ENCODE results near the gene TTLL3. TPM values are rescaled to one million over a fixed set of nuclear protein-coding genes. Genes with fewer than 3 reads are reported as not detected.

TTLL3 gene
- total and polyA plus RNA-seq, 11 donors, result 4.7 to 30.3 (median 11.8) TPM

DNA sequence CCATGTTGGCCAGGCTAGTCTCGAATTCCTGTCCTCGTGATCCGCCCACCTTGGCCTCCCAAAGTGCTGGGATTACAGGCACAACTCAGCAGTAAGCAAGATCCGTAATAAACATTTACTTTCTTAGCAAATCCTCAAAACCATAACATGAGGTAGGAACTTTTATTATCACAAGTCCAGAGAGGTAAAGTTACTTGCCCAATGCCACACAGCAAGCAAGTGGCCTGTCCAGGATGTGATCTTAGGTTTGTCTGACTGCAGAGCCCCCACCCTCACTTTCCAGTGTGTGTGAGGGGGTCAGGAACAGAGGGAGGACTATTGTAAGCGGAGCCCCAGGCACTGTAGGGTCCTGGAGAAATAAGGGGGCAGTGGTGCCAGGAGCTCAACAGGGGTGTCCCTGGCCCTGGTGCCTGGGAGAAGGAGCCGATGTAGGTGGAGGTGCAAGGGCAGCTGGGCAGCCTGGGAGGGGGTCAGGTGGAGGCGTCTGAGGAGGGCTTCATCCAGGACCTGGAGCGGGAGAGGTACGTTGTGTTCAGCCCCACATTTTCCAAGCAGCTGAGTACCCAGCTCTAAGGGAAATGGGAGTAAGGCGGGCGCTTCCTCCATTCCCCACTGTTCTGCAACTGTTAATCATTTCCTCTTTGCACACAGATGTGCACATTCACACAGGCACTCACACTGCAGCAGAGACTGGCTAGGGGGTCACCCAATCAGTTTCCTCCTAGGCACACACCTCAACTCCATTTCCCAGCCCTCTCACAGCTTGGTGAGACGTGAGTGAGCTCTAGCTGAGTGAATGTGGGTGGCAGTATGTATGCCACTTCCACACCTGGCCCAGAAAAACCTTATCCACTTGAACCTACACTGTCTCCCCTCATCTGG, 27.9 kb downstream of the TTLL3 start:
- peaks cover 0 to 84% (median 69%) of the 10 kb centered on the region in 9 donors for H3K36me3 ChIP-seq
- 82 to 87% (median 85%) methylated on average over 12 of the region's 12 CpGs for WGBS, 4 donors
- no peaks in the 10 kb centered on the region for H3K9me3 ChIP-seq
- TF ChIP-seq CTCF (IDR thresholded peaks at IDR 0.05) (no peak), POLR2A (IDR thresholded peaks at IDR 0.05) (no peak)
- intact Hi-C loops (cut with DNase I), result no loop called here
- H3K4me1 ChIP-seq, result peaks cover 0 to 16% (median 5%) of the 10 kb centered on the region in 12 donors
- no peak overlapping the region for H3K27ac ChIP-seq
- H3K27me3 ChIP-seq, result no peaks in the 10 kb centered on the region
- DNase-seq, result no peak
- no peak for ATAC-seq
- H3K4me3 ChIP-seq, result no peak overlapping the region

DNA sequence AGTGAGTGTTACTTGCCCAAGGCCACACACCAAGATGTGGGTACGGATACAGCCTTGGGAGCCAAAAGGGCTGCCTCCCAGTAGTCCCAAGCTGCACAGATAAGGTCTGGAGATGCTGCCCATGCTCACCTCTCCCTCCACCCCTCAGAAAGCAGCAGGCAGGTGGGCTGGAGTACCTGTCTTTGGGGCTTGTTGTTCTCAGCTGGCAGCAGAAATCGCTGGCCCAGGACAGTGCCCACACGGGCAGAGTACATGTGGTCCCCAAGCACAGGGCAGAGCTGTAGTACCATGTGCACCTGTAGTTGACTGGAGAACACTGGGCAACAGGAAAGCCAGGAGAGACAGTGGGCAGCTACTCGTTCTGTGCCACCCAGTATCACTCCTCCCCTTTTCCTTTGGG, 28.8 kb downstream of the TTLL3 start:
- TF ChIP-seq CTCF (IDR thresholded peaks at IDR 0.05) (no peak), POLR2A (IDR thresholded peaks at IDR 0.05) (no peak)
- ATAC-seq (no peak), DNase-seq (no peak)
- H3K27me3 ChIP-seq, result no peaks in the 10 kb centered on the region
- intact Hi-C loops (cut with DNase I), result no loop called here
- H3K36me3 ChIP-seq, result peaks cover 0 to 75% (median 63%) of the 10 kb centered on the region in 9 donors
- WGBS, 4 donors, result 75 to 89% (median 83%) methylated on average over 3 to 4 of the region's 4 CpGs
- H3K27ac ChIP-seq, result no peak overlapping the region
- H3K9me3 ChIP-seq, result no peaks in the 10 kb centered on the region
- peaks cover 0 to 20% (median 7%) of the 10 kb centered on the region in 12 donors for H3K4me1 ChIP-seq
- H3K4me3 ChIP-seq, result no peak overlapping the region

- intact Hi-C loops (cut with DNase I), result loop anchor here in 2 of 10 donors (5.0 to 10.0 kb wide), 3 partner anchors 46 to 106 kb away; partner anchors contain the start of genes ARPC4 (in 1 of the 2), IL17RC (in 1 of the 2) and TADA3 (in 1 of the 2)
Observed at GRCh38 chr3:9841015-9841414, 31.0 kb downstream of the TTLL3 start.

More at GRCh38 chr3:9841015-9841414, 31.0 kb downstream of the TTLL3 start:
- H3K27ac ChIP-seq, result no peak overlapping the region
- no peak for TF ChIP-seq CTCF (IDR thresholded peaks at IDR 0.05)
- TF ChIP-seq POLR2A (IDR thresholded peaks at IDR 0.05), result no peak
- no peak for DNase-seq
- no peak overlapping the region for H3K4me3 ChIP-seq
- H3K27me3 ChIP-seq, result no peaks in the 10 kb centered on the region
- peaks cover 0 to 30% (median 8%) of the 10 kb centered on the region in 12 donors for H3K4me1 ChIP-seq
- WGBS, 4 donors, result 80 to 94% (median 82%) methylated on average over 8 of the region's 8 CpGs
- no peaks in the 10 kb centered on the region for H3K9me3 ChIP-seq
- peaks cover 0 to 55% (median 41%) of the 10 kb centered on the region in 9 donors for H3K36me3 ChIP-seq
- ATAC-seq, result no peak
